ENCODE measurements around the gene REC114.
"Not testable (repeated sequence)": the region's sequence is repeated elsewhere in the genome, so short reads cannot be mapped to it uniquely, and the experiment has no call there.

REC114 gene

GRCh38 chr15:73449980-73450379, 7.0 kb downstream of the REC114 start:
- not testable (repeated sequence) for FAIRE-seq; DNase-seq (ENCODE audit: insufficient read length, low spot score)

GRCh38 chr15:73454096-73454495, 11.1 kb downstream of the REC114 start:
- no peak for DNase-seq (ENCODE audit: insufficient read length, low spot score)
- FAIRE-seq: no peak

- no peak for DNase-seq (ENCODE audit: insufficient read length, low spot score)
- no peak for FAIRE-seq
These were observed 12.9 kb downstream of the REC114 start for GRCh38 chr15:73455876-73456275.

- DNase-seq (ENCODE audit: insufficient read length, low spot score) (no peak), FAIRE-seq (no peak)
These were observed 14.4 kb downstream of the REC114 start for GRCh38 chr15:73457334-73457733.

- DNase-seq (ENCODE audit: insufficient read length, low spot score) (no peak), FAIRE-seq (no peak)
These were observed 17.7 kb downstream of the REC114 start for GRCh38 chr15:73460662-73461061.

- FAIRE-seq (no peak), DNase-seq (ENCODE audit: insufficient read length, low spot score) (peak; percentile 2)
These were observed 21.6 kb downstream of the REC114 start for GRCh38 chr15:73464602-73465001.

DNA sequence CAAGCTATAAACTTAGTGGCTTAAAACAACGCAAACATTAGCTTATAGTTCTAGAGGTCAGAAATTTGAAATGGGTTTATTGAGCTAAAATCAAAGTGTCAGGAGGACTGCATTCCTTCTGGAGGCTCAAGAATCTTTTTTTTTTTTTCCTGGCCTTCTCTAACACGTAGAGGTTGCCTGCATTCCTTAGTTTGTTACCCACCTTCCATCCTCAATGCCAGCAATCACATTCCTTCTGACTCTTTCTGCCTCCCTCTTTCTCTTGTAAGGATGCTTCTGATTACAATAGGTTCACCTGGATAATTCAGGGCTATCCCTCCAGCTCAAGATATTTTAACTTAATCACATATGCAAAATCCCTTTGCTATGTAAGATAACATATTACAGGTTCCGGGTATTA, 24.8 kb downstream of the REC114 start:
- DNase-seq (ENCODE audit: insufficient read length, low spot score): no peak
- no peak for FAIRE-seq

- FAIRE-seq: no peak
- no peak for DNase-seq (ENCODE audit: insufficient read length, low spot score)
These were observed 31.8 kb downstream of the REC114 start for GRCh38 chr15:73474785-73475184.

DNA sequence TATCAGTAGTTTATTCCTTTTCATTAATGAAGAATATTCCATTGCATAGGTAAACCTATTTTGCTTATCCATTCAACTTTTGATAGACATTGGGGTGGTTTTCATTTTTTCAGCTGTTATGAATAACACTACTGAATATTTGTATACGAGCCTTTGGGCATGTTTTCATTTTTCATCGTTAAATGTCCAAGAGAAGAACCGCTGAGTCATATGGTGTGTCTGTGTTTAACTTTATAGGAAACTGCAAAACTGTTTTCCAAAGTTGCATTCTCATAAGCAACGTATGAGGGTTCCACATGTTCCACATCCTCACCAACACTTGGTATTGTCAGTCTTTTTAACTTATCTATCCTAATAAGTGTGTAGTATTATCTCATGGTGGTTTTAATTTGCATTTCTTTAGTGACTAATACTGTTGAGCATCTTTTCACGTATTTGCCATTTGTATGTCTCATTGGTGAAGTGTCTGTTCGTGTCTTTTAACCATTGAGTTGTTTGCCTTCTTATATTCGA, 33.8 kb downstream of the REC114 start:
- FAIRE-seq: no peak
- DNase-seq (ENCODE audit: insufficient read length, low spot score): no peak

DNA sequence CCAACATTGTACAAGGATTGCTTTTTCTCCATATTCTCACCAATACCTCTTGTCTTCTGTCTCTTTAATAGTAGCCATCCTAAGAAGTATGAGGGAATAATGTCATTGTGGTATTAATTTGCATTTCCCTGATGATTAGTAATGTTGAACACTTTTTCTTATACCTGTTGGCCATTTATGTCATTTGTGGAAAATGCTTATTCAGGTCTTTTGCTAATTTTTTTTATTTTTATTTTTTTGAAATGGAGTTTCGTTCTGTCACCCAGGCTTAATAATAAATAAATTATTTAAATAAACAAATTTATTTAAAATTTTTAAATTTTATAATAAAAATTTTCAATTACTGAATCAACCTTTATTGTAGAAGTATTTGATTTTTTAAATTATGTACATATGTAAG, 37.1 kb downstream of the REC114 start:
- no peak for DNase-seq (ENCODE audit: insufficient read length, low spot score)
- no peak for FAIRE-seq

DNA sequence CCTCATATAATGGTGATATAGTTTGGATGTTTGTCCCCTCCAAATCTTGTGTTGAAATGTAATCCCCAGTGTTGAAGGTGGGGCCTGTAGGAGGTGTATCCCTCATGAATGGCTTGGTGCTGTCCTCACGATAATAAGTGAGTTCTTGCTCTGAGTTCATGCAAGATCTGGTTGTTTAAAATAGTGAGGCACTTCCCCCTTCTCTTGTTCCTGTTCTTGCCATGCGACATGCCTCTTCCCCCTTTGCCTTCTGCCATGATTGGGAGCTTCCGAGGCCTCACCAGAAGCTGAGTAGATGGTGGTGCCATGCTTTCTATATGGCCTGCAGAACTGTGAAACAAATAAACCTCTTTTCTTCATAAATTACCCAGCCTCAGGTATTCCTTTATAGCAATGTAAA, 39.2 kb downstream of the REC114 start:
- FAIRE-seq (no peak), DNase-seq (ENCODE audit: insufficient read length, low spot score) (no peak)

DNA sequence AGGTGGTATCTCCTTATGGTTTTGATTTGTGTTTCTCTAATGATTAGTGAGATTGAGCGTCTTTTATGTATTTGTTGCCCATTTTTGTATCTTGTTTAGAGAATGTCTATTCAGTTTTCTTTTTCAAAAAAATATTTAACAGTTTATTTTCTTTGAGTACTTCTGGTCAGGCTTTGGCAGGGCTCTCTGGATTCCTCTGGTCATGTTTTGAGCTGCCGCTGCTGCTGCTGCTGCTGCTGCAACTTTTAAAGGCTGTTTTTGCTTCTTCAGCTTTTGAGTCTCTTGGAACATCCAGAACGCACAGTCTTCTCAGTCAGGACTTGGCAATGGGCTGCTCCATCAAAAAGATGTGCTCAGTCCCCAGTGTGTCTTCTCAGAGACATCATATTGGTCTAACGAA, 40.1 kb downstream of the REC114 start:
- DNase-seq (ENCODE audit: insufficient read length, low spot score) (no peak), FAIRE-seq (no peak)

DNA sequence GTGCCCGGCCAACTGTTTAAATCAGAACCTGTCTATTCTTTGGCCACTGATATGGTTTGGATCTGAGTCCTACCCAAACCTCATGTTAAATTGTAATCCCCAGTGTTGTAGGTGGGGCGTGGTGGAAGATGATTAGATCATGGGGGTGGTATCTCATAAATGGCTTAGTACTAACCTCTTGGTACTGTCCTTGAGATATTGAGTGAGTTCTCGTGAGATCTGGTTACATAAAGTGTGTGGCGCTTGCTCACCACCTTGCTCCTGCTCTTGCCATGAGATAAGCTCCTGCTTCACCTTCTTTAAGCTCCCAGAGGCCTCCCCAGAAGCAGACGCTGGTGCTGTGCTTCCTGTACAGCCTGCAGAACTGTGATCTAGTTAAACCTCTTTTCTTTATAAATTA, 42.4 kb downstream of the REC114 start:
- FAIRE-seq (no peak), DNase-seq (ENCODE audit: insufficient read length, low spot score) (no peak)

DNA sequence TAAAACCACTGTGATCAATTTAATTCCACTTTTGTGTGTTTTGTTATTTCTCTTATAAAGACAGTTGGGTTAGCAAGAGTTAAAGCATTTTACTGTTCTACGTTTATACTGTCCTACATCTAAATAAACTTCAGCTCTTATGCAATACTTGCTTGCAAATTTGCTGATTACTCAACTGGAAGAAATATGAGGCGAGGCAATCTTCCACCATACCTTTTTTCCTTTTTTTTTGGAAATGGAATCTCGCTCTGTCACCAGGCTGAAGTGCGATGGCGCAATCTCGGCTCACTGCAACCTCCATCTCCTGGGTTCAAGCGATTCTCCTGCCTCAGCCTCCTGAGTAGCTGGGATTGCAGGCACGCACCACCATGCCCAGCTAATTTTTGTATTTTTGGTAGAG, 42.9 kb downstream of the REC114 start:
- DNase-seq (ENCODE audit: insufficient read length, low spot score); FAIRE-seq: not testable (repeated sequence)

DNA sequence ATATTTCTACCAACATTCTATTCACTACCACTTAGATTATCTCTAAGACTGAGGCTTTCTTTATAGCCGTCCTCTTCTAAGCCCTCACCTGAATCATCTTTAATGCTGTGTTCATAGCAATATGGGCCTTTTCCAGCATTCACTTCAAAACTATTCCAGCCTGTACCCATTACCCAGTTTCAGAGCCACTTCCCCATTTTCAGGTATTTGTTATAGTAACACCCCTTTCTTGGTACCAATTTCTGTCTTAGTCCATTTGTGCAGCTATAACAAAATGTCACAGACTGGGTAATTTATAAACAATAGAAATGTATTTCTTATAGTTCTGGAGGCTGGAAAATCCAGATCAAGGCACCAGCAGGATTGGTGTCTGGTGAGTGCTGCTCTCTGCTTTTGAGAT, 45.7 kb downstream of the REC114 start:
- no peak for FAIRE-seq

GRCh38 chr15:73493922-73494321, 51.0 kb downstream of the REC114 start:
- DNase-seq (ENCODE audit: insufficient read length, low spot score) (no peak), FAIRE-seq (no peak)

More for the DNA sequence above, 45.7 kb downstream of the REC114 start:
- DNase-seq (ENCODE audit: insufficient read length, low spot score): no peak

- no peak for DNase-seq (ENCODE audit: insufficient read length, low spot score)
- no peak for FAIRE-seq
These were observed 52.2 kb downstream of the REC114 start for GRCh38 chr15:73495181-73495580.

GRCh38 chr15:73500696-73501095, 57.7 kb downstream of the REC114 start:
- FAIRE-seq: no peak
- no peak for DNase-seq (ENCODE audit: insufficient read length, low spot score)

GRCh38 chr15:73504885-73505284, 61.9 kb downstream of the REC114 start:
- DNase-seq (ENCODE audit: insufficient read length, low spot score) (no peak), FAIRE-seq (no peak)

DNA sequence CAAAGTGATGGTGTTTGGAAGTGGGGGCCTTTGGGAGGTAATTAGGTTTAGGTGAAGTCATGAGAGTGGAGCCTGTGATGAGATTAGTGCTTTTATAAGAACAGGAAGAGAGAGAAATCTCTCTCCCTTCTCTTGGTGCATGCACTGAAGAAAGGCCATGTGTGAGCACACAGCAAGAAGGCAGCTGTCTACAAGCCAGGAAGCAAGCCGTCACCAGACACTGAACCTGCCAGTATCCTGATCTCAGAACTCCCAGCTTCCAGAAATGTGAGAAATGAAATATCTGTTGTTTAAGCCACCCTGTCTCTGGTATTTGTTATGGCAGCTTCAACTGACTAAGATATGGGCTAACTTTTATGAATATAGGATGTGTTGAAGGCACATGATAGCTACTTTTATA, 72.6 kb downstream of the REC114 start:
- DNase-seq (ENCODE audit: insufficient read length, low spot score): no peak

GRCh38 chr15:73517566-73517965, 74.6 kb downstream of the REC114 start:
- DNase-seq (ENCODE audit: insufficient read length, low spot score) (no peak), FAIRE-seq (no peak)

More for the DNA sequence above, 72.6 kb downstream of the REC114 start:
- no peak for FAIRE-seq

DNA sequence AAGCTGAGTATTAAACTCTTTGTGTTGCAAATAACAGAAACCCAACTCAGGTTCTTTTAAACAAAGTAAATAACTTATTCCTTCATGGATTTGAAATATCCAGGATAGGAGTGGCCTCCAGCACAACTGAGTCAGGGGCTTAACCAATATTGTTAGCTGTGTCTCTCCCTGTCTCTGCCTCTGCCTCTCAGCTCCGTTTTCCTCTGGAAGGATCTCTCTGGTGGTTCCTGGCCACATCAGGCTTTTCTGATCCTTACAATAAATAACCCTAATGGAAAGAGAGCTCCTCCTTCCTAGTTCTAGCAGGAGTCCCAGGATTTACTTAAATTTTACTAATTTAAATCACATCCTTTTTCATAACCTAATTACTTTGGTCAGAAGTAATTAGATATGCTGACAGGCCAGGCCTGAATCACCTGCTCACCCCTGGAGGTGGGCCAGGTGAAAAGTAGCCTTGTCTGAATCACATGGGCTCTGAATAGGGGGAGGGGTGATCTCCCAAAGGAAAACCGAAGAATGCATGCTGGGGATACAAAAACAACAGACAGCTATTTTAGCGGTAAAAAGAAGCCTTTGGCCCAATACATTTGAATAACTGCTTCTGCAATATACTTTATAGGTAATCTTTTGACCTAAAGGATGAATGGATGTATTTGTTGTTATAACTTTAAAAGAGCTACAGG, 75.4 kb downstream of the REC114 start:
- DNase-seq (ENCODE audit: insufficient read length, low spot score) (no peak), FAIRE-seq (no peak)
